Measurements from ENCODE around the gene TAX1BP1.

GRCh38 chr7:27842094-27842692 is 102.2 kb downstream of the TAX1BP1 start:
- TF ChIP-seq CTCF (IDR thresholded peaks at IDR 0.05; ENCODE audit: low read depth, low read length, missing input control) = no peak
- no peak for TF ChIP-seq MAX (IDR thresholded peaks at IDR 0.05)
- no peak for TF ChIP-seq SP1 (IDR thresholded peaks at IDR 0.05)
- TF ChIP-seq GABPA (IDR thresholded peaks at IDR 0.05 in 1 of 2, conservative IDR thresholded peaks at IDR 0.05 in 1 of 2) = no peak
- no peak for TF ChIP-seq TAF1 (conservative IDR thresholded peaks at IDR 0.05)

All from liver (tissue), 3 donors.